Activated CD4-positive, alpha-beta T cell treated with anti-CD3 and anti-CD28 coated beads, Interleukin-2, Interleukin-4, amounts not matched to agents 100 ng/mL and 50 ng/mL, durations not matched to agents 16 hours and 8 hours (primary cell): ENCODE measurements around the gene REEP1.

ENCODE experiments used
- DNase-seq: peaks from one replicate; pipeline ENCODE4 v3.0.0-alpha.2; 2020; ENCODE audit warnings: low spot score

REEP1 gene

GRCh38 chr2:86195808-86196387 lies 141.5 kb downstream of the REEP1 start:
- DNase-seq: no peak

GRCh38 chr2:86195055-86195807 lies 142.2 kb downstream of the REEP1 start, which contains the start of gene IMMT:
TSS of gene IMMT (minus strand) at chr2:86195462. CDS start at chr2:86195382, 80 bp downstream.
- DNase-seq: peak; percentile 95

GRCh38 chr2:86194751-86195054 lies 142.7 kb downstream of the REEP1 start:
- DNase-seq: no peak

GRCh38 chr2:86193901-86194567 lies 143.4 kb downstream of the REEP1 start:
- no peak for DNase-seq

- DNase-seq: no peak
Measured at GRCh38 chr2:86189782-86190416, 147.5 kb downstream of the REEP1 start.

GRCh38 chr2:86186431-86186830 lies 151.0 kb downstream of the REEP1 start:
- DNase-seq: no peak

- DNase-seq: peak; percentile 62
Measured at GRCh38 chr2:86185517-86186212, 151.8 kb downstream of the REEP1 start.

GRCh38 chr2:86176597-86176996 lies 160.8 kb downstream of the REEP1 start:
- DNase-seq: no peak

- no peak for DNase-seq
Measured at GRCh38 chr2:86175828-86176227, 161.6 kb downstream of the REEP1 start.

- DNase-seq: no peak
Measured at GRCh38 chr2:86174445-86174844, 163.0 kb downstream of the REEP1 start.

GRCh38 chr2:86172610-86173009 lies 164.8 kb downstream of the REEP1 start:
- no peak for DNase-seq

- DNase-seq: no peak
Measured at GRCh38 chr2:86171295-86171694, 166.1 kb downstream of the REEP1 start.

- DNase-seq: no peak
Measured at GRCh38 chr2:86170449-86170848, 167.0 kb downstream of the REEP1 start.
